ENCODE results near the gene SELENON.

The SELENON gene

GRCh38 chr1:25765923-25766589 lies 33.9 kb upstream of the SELENON start:
- H3K4me3 ChIP-seq (ENCODE audit: low read depth, low read length) = no peak overlapping the region
- no peak for TF ChIP-seq CTCF (IDR thresholded peaks at IDR 0.05; ENCODE audit: low read depth, low read length)

GRCh38 chr1:25766721-25767436 lies 33.1 kb upstream of the SELENON start:
- no peak overlapping the region for H3K4me3 ChIP-seq (ENCODE audit: low read depth, low read length)
- no peak for TF ChIP-seq CTCF (IDR thresholded peaks at IDR 0.05; ENCODE audit: low read depth, low read length)

GRCh38 chr1:25767437-25767770 lies 32.6 kb upstream of the SELENON start:
- H3K4me3 ChIP-seq (ENCODE audit: low read depth, low read length) = no peak overlapping the region
- no peak for TF ChIP-seq CTCF (IDR thresholded peaks at IDR 0.05; ENCODE audit: low read depth, low read length)

- no peak for TF ChIP-seq CTCF (IDR thresholded peaks at IDR 0.05; ENCODE audit: low read depth, low read length)
- H3K4me3 ChIP-seq (ENCODE audit: low read depth, low read length) = no peak overlapping the region
Measured at GRCh38 chr1:25768999-25769398, 31.0 kb upstream of the SELENON start.

- no peak for TF ChIP-seq CTCF (IDR thresholded peaks at IDR 0.05; ENCODE audit: low read depth, low read length)
Measured at GRCh38 chr1:25769625-25770383, 30.2 kb upstream of the SELENON start.

GRCh38 chr1:25770541-25771220 lies 29.3 kb upstream of the SELENON start:
- no peak overlapping the region for H3K4me3 ChIP-seq (ENCODE audit: low read depth, low read length)
- no peak for TF ChIP-seq CTCF (IDR thresholded peaks at IDR 0.05; ENCODE audit: low read depth, low read length)

More at GRCh38 chr1:25769625-25770383, 30.2 kb upstream of the SELENON start:
- H3K4me3 ChIP-seq (ENCODE audit: low read depth, low read length) = no peak overlapping the region
